ENCODE data around the gene CYSRT1. TPM values are rescaled to one million over a fixed set of nuclear protein-coding genes. Genes with fewer than 3 reads are reported as not detected.

The CYSRT1 gene
- total RNA-seq, 1 donor from 2014 or later: 1.4 TPM

DNA sequence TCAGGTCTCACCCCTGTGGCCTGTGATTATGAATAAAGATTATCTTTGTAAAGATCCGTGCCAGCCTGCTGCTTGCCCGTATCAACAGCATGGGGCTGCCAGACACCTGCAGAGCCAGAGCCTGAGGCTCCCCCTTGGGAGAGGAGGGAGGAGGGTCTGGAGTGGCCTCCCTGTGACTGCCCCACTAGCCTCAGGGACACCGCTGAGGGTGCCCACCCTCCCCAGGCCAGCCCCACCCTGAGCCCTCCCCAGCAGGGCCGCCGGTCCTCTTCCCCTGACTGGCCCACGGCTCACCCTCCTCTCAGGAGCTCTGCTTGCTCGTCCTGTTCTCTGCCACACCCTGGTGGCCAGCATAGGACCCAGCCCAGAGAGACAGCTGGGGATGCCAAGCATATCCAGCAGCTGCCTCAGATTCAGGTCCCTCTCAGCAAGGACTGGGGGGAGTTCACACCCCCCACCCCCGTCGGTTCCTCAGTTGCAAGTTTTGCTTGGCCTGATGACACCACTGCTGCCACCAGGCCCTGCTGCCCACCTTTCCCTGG lies 34.6 kb upstream of the CYSRT1 start:
- DNase-seq: no peak

DNA sequence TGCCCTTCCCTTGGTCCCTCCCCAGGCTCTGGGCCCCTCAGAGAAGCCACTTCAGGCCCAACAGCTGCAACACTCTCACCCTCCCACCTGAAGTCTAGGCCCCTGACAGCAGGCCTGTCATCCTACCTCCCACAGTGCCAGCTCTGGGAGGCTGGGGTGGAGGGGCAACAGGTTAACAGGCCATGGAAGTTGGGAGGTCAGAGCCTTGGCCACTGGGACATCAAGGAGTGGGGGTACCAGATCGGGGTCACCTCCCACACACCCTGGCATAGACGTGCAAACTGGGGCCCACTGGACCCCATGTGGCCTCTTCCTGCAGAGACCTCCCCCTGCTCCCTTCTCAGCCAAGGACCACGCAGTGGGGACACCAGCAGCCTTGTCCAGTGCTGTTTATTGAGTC lies 33.7 kb upstream of the CYSRT1 start:
- no peak for DNase-seq

DNA sequence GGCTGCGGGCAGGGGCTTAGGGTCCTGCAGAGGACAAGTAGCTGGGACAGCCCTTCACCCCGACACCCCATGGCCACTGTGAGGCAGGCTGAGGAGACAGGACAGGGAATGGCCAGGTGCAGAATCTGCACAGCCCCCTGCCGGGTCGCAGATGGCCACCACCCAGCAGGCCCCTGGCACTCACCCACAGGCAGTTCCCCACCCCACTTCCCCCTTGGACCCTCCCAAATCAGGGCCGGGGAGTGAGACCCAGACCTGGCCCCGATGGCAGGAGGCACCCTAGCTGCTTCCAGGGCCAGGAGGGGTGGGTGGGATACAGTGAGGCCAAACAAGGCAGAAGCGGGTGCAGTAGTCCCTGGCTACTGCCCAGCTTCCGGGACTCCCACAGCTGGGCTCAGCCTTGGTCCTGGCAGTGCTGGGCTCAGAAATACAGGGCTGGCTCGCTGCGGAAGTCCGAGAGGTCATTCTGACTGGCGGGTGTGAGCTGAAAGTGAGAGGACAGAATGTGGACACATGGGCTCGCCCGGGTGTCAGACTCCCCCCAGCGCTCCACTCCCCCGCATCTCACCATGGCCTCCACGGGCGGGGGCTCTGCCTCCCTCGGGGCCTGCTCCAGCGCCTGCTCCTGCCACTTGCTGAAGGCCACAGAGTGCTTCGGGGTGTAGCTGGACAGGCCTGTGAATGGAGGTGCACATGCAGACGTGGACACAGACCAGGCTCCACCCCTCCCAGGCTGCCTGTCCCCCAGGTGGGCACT lies 33.1 kb upstream of the CYSRT1 start:
- DNase-seq: no peak

DNA sequence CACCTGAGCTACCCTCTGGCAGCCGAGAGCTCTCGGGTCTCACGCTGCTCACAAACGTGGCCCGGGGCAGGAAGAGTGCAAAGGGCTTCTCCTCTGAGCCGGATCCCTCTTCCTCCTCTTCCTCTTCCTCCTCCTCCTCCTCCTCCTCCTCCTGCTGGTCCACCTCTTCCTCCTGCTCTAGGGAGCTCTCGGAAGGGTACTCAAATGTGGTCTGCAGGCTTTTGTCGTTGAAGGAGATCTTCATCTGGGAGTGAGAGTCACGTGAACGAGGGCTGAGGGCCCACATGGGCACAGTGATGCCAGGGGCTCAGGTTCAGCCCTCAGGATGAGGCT lies 32.6 kb upstream of the CYSRT1 start:
- DNase-seq: no peak

DNA sequence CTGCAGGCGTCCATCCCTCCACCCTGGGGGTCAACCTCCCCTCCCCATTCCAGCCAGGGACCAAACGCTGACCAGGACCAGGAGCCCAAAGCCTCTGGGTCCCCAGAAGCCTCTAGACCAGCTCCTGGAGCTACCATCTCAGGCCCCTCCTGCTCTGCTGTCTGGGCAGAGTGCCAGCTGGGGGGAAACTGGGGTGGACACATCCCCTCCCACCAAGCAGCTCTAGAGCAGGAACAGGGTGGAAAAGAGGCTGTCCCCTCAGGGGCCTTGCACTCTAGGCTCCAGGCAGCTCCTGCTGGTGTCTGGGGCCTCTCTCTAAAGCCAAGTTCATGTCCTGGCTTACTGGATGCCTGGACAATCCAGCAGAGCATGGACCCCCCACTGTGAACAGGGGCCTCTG lies 32.1 kb upstream of the CYSRT1 start:
- no peak for DNase-seq

DNA sequence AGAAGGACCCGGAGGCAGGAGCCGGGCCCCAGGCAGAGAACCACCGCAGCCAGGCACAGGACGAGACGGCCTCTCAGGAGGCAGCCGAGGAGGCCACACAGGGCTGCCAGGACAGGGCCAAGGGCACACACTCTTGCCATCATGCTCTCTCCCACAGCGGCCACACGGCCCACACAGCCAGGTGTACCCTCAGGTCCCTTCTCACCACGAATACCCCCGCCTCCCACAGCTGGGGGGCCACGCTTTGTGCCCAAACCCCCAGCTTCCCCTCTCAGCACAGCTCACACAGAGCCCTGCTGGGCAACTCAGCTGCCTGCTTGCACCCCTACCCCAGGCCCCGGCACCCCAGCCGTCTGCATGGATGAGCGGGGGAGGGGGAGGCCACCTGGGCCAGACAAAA lies 31.2 kb upstream of the CYSRT1 start:
- DNase-seq: no peak

DNA sequence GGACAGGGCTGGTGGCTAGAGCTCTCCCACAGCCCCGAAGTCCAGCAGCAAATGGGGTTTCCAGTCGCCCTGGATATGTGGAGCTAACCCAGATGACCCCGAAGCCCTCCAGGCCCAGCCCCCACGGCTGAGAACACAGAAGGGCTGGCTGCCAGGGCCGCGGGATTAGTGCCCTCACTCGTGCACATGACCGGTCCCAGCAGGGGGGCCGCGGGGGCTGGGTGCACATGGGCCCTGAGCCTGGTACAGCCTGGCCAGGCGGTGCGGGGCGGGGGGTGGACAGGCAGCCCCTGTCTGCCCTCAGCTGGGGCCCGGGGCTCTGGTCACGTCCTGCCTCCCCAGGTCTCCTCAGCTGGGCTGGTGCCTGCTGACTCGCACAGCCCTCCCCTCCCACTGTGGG lies 30.6 kb upstream of the CYSRT1 start:
- no peak for DNase-seq

DNA sequence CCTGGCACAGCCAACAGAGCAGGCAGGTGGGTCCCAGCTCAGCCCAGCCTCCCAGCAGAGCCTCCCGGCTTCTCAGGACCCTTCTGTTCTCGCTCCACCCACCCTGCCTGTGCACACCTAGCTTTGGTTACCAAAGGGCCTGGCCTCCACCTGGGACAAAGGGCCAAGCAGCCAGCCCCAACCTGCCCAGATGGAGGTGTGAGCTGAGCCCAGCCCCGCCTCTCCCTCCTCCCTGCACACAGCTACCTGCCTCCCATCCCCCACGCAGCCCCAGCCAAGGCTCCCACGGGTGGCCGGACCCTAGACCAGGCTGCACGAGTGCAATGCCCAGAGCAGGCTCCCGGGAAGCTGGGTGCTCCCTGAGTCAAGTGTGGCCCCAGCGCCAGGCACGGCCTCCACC lies 30.1 kb upstream of the CYSRT1 start:
- DNase-seq: no peak

DNA sequence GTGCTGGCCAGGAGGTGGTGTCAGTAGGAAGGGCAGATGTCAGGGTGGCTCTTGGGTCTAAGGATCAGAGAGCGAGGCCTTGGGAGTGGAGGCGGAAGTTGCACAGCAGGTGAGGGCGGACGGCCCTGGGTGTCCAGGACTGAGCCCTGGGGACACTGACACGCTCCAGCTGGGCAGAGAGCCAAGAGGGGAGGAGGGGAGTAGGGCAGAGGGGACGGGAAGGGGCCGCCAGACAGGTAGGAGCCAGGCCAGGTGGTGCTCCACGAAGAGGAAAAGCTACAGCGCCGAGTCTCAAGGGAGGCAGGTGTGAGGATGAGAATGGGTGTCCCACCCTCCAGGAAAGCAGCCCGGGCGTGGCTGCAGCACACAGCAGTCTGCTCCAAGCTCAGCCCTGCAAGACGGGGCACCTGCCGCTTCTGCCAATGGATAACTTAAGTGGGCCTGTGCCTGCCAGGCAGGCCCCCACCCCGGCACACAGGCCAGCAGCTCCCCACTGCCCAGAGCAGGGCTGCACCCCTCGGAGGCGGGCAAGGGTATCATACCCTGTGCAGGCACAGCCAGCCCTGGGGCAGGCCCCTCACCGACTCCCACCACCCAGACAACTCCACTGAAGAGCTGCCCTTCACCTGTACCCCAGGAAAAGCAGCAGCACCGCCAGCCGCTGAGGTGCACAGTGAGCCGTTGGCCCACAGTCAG lies 29.3 kb upstream of the CYSRT1 start:
- DNase-seq: no peak

DNA sequence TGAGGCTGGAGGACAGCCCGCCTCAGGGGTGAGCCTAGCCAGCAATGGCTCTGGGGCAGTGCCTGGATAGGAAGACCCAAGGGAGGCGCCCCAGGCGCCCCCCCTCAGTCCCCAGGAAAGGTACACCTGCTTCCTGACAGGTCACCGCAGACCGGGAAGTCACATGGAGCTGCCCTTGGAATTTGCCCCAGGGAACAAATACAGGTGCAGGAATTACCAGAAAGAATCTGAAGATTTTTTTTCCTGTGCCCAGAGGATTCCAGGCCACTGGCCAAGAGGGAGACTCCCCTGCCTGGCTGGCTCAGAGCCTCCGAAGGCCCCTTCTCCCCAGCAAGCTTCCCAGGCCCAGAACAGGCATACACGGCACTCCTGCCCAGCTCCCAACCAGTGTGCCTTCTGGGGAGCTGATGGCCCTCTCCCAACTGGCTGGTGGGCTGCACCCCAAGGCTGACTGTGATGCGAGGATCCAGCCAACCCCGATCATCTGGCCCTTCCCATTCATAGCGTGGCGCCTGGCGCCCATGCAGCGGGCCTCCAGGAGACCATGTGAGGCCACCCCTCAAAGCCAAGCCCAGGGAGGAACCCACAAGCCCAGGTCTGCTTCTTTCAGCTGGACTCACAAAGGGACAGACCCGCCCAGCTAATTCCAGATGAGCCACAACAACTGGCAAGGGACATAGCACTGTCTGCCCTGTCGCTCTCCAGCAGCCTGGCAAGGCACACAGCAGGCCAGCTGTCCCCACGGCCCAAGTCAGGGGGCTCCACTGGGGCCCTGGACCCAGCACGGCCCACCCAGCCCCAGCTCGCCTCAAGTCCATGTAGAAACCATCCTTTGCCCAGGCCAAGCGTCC lies 26.7 kb upstream of the CYSRT1 start:
- no peak for DNase-seq

DNA sequence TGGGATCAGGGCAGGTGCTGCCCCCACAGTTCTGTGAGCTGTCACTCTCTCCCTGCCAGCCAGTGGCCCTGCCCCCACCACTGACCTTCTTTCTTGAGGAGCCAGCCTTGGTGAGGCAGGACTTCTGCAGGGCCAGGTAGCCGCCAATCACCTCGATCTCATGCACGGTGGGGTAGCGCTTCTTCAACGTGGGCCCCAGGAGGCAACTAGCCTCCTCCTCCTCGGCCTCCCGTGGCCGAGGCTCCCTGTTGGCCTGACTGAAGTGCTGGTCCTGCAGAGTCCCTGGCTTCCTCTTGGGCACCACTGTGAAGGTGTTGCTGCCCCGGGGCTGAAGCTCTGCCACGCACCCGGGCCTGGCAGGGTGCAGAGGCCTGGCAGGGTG lies 26.1 kb upstream of the CYSRT1 start:
- DNase-seq: no peak

DNA sequence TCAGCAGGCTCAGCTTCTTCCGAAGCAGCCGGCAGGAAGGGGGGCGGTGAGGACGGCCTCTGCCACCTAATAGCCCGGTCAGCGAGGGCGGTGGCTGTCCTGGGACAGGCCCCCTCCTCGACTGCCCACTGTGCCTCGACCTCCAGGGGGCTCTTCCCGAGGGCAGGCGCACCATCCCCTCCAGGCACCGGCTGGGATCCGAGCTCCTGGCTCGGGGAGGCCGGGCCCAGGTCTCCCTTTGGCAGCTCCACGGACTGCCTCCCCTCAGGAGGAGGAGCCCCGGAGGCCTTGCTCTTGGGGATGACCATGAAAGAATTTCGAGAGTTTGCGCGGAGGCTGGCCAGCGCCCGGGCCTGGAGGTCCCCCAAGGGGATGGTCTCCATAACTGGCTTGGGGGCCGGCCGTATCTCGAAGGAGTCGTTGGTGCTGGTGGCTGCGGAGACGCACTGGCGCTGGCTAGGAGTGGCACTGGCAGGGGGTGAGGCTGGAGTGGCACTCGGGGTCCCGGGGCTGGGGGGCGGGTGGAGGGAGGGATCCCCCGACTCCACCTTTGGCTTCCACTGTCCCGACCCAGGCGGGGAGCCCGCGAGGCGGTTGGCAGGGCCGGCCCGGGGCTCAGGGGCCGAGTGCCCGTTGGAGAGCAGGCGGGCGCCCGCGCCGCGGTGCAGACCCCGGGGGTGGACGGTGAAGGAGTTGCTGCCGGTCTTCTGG lies 25.4 kb upstream of the CYSRT1 start:
- no peak for DNase-seq

DNA sequence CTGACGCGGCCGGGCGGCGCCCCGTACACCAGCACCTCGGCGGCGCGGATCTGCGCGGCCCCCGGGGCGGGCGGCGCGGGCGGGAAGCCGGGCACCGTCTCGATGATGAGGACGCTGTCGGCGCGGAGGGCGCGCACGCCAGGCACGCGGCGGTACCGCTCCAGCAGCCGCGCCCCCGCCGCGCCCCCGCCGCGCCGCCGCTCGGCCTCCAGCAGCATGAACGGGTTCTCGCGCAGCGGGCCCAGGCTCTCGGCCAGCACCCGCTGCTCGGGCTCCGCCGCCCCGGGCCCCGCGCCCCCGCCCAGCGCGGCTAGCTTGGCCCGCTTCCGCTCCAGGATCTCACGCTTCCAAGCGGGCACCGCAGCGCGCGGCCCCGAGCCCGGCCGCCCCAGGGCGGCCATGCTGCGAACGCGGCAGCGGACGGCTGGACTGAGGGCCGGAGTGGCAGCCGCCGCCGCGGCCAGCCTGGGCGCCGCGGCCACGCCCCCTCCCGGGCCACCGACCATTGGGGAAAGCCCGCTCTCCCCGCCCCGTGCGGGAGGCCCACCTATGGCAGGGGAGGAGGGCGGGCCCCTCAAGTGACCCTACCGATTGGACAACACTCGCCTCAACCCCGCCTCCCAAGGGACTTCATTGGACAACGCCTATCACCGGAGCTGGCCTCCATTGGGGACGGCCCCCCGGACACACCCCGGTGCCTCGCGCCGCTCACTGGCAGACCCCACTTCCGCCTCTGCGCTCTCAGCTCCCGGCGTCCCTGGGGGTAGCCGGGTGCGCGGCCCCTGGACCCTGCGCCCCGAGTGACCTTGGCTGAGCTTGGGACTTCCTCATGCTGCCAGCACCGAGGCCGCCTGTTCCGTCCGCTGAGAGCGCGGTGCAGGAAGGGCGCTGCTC lies 24.4 kb upstream of the CYSRT1 start, which contains the start of gene TPRN:
Gene TPRN, minus strand, starts transcription at position 431 of the 894 bp plus-strand sequence. Its CDS starts 30 bp downstream, at position 401.
- peak; percentile 95 for DNase-seq

DNA sequence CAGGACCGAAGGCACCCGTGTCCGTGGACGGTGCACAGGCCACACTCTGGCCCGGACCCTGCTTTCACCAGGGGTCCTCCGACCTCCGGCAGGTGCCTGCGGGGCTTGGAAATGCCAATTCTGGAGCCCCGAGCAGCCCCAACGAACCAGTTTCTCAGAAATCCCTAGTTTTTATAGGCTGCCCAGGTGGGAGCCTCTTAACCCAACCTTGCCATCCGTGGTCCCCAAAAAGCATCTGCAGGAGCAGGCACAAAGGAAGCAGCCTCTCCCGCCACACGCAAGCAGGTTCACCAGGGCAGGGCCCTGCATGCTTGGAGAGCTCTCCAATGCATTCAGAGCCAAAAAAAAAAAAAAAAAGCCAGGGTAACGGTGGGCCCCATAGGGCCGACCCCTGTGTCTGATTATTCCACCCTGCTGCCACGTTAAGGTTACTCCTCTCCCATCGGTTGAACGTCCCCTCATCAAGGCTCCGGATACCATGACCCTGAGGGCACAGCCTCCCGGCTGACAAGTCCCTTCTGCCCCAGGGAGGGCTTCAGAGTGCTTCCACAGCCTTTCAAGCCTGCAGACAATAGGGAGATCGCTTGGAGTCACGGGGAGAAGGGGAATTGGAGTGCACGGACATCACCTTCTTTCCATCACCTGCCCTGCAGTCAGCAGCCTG lies 23.6 kb upstream of the CYSRT1 start:
- DNase-seq: no peak

DNA sequence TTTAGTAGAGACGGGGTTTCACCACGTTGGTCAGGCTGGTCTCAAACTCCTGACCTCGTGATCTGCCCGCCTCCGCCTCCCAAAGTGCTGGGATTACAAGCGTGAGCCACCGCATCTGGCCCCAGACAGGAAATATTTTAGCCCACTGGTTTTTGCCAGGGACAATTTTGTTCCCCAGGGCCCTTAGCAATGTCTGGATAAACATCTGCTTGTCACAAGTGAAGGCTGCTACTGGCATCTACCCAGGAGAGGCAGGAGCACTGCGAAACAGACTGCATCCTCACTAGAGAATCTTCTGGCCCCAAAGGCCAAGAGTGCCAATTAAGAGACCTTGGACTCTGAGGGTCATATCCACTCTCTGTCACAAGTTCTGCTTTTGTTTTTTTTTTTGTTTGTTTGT lies 22.0 kb upstream of the CYSRT1 start:
- DNase-seq: no peak

DNA sequence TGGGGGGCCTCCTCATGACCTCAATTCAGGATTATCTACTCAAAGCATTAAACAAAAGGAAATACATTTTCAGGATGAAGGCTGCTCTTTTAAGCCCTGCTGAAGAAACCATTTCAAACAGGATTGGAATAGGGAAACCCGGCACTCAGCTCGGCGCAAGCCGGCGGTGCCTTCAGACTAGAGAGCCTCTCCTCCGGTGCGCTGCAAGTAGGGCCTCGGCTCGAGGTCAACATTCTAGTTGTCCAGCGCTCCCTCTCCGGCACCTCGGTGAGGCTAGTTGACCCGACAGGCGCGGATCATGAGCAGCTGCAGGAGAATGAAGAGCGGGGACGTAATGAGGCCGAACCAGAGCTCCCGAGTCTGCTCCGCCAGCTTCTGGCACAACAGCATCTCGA lies 20.2 kb upstream of the CYSRT1 start:
- no peak for DNase-seq

DNA sequence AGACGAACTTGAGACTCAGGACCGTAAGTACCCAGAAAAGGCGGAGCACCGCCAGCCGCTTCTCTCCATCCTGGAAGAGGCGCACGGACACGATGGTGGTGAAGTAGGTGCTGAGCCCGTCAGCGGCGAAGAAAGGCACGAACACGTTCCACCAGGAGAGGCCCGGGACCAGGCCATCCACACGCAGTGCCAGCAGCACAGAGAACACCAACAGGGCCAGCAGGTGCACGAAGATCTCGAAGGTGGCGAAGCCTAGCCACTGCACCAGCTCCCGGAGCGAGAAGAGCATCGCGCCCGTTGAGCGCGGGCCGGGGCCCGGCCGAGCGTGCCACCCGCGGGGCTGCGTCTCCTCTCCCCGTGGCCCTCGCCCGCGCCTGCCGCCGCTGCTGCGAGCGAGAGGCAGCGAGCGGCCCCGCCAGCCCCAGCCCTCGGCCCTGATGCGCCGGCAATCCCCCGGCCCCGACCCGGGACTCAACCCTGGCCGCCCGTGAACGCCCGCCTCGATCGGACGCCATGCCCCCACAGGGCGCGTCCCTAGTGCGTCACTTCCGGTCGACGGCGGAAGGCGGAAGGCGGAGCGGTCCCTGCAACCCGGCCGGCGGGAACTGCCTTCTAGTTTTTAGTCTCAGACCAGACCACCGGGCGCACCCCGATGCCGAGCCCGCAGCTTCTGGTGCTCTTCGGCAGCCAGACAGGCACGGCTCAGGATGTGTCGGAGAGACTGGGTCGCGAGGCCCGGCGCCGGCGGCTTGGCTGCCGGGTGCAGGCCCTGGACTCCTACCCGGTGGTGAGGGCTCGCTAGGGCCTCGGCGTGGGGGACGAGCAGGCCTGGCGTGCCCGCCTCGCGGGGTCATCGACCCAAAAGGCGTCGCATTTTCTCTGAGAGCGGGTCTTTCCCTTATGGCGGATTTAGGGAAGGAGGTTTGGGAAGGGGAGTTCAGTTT lies 19.6 kb upstream of the CYSRT1 start, which contains the start of the genes NDOR1 and TMEM203:
Gene NDOR1, plus strand, starts transcription at position 575 of the 944 bp plus-strand sequence. Its CDS starts 78 bp downstream, at position 653.
Gene TMEM203, minus strand, starts transcription at position 523 of the 944 bp plus-strand sequence. Its CDS starts 234 bp downstream, at position 289.
- DNase-seq: peak; percentile 53

DNA sequence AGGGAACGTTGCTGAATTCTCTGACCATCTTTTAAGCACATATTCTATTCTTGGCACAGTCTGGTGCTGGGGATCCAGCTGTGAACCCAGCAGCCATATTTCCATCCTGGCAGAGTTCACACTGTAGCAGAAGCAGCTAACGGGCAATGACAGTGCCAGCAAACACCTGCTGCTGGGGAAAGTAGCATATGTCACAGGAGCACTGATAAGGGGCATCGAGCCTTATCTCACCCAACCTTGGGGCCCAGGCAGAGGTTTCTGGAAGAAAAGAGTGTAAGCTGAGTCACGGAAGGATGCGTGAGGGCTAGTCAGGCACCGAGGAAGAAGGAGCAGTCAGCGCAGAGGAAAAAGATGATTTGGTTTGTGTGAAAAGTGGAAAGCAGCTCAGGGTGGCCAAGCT lies 18.4 kb upstream of the CYSRT1 start:
- no peak for DNase-seq

DNA sequence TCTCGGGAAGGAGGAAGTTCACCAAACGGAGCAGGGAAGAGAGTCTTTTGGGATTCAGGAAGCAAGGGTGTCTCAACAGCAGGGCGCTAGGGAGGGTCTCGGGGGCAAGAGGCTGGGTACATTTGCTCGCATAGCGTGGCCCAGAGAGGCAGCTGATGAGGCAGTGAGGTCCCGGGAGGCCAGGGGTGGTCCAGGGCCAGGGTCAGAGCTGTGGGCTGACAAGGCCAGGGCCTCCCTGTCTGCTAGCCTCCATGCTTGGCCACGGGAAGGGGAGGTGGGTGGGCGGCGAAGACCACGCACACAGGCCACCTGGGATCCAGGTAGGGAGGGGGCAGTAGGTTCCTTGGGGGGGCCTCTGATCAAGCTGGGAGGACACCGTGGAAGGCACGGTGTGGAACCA lies 13.4 kb upstream of the CYSRT1 start:
- DNase-seq: no peak
